COR-L47 (cell line): ENCODE measurements around the gene CENPF.

ENCODE experiments used
- DNase-seq: peaks from one replicate; lab custom pipeline; 2025; lab: John Stamatoyannopoulos, UW

The CENPF gene

DNA sequence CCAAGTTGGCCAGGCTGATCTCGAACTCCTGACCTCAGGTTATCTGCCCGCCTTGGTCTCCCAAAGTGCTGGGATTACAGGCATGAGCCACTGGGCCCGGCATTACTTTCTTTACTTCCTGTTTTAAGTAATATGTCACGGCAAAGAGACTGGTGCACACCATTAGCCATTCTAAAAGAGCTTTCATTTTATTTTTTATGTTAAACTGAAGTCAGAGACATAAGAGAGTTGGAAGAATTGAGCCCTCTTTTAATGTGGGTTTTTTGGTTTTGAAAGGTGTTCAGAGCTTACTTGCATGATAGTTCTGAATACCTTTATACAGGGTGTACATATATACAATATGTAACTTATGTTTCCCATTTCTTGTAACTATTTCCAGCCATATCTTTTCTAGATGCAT lies 14.3 kb downstream of the CENPF start:
- no peak for DNase-seq

DNA sequence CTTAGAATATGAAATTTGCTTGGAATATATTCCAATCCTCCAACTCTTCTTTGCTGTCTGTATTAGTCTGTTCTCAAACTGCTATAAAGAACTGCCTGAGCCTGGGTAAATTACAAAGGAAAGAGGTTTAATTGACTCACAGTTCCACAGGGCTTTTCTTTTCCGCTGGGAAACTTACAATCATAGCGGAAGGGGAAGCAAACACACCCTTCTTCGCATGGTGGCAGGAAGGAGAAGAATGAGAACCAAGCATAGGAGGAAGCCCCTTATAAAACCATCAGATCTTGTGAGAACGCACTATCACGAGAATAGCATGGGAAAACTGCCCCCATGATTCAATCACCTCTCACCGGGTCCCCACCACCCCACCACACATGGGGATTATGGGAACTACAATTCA lies 14.8 kb downstream of the CENPF start:
- DNase-seq, result no peak

DNA sequence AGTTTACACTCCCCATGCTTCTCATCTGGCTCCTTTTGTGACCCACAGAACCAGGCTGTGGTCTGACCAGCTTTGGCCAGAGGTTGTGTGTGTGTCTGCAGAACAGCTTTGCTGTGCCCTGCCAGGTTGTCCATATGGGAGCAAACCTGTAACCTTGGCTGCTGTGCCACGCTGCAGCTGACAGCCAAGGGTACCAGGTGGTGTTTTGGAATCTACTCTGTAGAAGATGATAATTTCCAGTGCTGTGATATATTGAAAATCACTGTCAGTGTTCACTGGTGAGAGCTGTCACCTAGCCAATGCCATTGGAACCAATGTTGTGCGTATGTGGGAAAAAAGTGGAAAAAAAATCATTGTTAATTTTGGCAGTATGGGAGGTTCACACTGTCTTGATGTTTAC lies 18.2 kb downstream of the CENPF start:
- DNase-seq, result no peak

DNA sequence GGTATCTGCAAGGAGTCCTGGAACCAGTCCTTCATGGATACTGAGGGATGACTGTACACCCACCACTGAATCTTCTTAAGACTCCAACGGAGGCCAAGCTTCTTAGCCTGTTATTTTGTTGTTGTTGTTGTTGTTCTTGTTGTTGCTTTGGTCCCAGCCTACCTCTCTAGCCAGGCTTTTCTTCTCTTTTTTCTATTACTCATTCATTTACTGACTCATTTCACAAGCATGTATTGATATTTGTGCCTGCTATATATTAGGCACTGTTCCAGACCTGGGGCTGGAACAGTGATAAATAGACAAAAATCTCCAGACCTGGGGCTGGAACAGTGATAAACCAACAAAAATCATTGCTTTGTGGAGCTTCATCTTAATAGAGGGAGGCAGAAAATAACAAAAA lies 20.4 kb downstream of the CENPF start:
- no peak for DNase-seq

DNA sequence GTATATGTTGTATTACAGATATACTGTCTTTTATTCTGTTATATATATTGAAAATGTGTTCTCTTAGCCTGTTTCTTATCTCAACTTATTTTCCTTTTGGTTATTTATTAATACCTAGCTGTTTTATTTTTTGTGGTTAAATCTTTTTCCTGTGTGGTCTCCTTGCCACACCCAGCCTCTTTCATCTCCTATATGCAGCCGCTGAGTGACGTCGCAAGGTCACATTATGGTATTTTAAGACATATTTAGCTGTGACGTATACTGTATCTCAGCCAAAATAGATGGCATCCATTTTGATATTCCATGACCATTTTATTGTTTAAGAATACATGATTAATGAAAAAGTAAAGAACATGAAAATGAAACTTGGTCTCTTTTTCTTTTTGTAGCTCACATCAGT lies 29.1 kb downstream of the CENPF start:
- no peak for DNase-seq

DNA sequence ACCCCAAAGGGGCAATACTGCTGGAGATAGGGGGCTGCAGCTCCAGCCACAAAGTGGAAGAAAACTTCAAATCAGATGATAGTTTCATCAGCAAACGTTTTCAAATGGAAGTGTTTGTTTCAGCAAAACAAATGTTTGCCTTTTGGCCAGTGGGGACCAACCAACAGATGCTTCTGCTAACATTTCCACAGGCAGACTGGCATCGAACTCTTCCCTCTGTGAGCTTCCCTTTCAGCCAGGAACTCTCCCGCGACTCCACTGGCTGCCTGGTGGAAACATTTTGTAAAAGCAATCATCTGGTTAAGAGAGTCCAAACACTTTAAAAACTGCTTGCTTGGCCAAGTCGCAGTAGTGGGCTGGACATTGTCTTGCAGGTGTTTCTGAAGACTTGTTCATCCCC lies 30.7 kb downstream of the CENPF start:
- DNase-seq, result no peak

DNA sequence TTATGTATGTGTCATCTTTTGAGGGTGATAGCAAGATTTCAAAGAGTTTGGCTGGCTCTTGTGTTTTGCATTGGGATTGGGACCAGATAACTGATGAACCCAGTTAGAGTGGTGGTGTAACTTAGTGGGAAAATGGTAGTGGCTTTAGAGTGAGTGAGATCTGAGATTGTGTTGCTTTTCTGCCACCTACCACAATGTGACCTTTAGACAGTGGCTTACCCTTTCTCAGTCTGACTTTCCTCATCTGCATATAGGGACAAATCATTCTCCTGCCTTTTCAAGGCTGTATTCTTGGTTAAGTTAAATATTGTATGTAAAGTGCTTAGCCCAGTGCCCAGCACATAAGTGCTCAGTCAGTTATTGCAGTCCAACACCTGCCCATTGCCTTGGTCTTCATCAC lies 31.3 kb downstream of the CENPF start:
- DNase-seq, result no peak

DNA sequence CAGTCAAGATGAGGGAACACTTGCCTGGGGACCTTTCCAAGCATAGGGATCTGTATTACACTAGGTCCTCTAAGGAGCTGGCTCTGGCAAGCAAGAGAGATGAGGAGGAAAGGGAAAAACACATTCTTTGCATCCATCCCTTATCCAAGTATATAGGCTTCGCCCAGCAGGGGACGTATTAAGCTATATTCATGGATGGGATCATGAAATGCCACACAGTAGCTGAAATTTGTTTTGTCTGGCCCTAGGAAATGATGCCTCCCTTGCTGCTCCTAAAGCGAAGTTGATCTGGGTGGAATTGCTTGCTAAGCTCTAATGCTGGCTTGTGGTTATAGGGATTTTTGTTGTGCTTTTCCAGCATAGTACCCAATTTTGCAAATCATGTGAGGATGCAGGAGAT lies 32.1 kb downstream of the CENPF start:
- DNase-seq, result no peak

DNA sequence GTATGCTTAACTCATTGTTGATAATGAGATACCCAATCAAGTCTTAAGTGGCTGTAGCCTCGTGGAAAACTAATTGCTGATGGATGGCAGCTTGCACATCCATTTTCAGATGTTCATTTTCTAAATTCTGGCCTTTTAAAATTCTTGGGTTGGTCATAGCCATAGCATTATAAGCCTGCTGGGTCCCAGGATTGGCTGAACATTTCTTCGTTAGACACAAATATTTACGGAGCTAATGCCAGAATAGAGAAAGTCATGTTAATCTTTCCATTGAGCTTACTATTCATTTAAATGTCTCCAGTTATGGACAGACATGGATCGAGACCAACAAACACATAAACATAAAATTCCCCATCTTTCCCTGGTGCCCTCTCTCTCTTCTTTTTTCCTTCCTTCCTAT lies 32.5 kb downstream of the CENPF start:
- no peak for DNase-seq

DNA sequence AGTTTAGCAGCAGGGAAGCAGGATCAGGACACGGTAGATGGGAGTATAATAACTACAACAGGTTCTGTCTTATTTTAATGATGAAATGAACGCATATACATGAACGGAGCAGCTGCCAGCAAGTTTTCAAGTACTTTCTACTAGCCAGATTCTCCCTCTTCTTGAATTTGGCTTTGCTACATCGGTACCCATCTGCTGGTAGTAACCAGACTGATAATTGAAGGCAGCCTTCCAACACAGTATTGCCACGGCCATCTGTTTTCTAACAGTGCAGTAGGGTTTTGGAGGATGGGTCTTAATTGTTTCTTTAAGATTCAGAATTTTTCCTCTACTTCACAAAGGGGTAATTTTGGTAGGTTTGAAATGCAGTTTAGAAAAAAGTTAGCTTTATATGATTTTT lies 33.4 kb downstream of the CENPF start:
- no peak for DNase-seq

DNA sequence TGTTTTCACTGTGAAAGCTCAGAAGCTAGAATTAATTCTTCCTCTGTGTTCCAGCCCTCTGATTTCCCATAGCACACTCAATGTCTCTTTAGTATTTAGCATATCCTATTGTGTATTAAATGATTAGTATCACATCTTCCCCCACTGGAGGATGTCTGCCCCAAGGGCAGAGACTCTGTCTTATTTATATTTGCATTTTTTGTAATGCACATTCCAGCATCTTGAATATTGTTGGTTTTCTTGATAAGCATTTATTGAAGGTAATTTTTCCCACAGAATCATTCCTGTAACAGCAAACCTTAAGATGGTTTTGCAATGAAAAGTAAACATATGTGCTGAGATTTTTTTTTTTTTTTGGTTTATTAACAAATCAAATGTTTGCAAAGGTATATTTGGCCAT lies 34.1 kb downstream of the CENPF start:
- DNase-seq, result no peak

DNA sequence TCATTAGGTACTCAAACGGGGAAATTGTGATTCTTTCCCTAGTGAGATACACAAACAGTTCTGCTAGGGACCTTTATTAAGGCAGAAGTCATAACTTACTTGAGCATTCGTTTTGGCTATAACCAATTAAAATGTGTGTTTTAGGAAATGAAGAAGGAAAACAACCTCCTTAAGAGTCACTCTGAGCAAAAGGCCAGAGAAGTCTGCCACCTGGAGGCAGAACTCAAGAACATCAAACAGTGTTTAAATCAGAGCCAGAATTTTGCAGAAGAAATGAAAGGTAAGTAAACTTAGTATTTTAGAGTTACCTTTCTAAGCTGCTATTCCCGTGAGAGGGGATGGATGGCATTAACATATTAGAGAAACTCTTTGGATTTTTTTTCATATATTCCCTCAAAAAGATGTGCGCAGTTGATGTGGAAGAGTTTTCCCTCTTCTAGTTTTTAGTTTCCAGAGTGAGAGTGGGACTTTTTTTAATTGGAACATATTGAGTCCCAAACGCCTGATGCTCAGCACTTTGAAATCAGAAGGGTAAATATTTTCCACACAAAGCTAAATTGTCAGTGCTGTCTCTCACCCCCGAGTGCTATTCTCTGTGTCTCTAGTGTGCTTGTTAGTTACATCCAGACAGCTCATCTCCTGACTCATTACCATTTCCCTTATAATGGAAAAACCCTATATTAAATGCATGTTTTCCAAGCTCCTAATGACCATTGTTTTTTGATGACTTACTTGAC lies 34.9 kb downstream of the CENPF start:
- DNase-seq, result no peak

DNA sequence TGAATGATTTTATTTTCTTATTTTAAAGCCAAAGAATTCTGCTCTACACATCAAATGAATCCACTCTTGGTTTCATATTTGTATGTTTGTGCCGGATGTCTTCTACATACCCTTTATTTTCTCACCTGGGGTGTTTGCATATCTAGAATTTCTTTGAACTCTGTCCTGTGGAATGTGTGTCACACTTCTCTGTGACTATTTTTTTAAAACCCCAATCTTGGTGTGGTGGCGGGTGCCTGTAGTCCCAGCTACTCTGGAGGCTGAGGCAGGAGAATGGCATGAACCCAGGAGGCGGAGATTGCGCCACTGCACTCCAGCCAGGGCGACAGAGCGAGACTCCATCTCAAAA lies 35.4 kb downstream of the CENPF start:
- no peak for DNase-seq

DNA sequence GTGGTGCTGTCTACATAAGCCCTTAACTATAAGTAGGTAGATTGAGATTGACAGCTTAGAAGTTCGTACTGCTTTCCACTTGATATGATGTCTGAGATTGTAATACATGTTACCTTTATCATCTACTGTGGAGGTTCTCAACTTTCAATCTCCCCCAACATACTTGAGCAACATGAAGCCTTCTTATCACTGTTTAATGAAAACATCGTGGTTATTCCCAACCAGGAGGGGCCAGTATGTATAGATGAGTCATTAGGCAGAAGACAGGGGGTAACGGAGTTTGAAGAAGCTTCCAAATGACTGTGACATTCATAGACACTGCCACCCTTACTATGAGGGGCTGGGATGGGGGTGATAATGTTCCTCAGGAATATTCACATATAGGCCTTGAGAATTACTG lies 36.0 kb downstream of the CENPF start:
- DNase-seq, result no peak

DNA sequence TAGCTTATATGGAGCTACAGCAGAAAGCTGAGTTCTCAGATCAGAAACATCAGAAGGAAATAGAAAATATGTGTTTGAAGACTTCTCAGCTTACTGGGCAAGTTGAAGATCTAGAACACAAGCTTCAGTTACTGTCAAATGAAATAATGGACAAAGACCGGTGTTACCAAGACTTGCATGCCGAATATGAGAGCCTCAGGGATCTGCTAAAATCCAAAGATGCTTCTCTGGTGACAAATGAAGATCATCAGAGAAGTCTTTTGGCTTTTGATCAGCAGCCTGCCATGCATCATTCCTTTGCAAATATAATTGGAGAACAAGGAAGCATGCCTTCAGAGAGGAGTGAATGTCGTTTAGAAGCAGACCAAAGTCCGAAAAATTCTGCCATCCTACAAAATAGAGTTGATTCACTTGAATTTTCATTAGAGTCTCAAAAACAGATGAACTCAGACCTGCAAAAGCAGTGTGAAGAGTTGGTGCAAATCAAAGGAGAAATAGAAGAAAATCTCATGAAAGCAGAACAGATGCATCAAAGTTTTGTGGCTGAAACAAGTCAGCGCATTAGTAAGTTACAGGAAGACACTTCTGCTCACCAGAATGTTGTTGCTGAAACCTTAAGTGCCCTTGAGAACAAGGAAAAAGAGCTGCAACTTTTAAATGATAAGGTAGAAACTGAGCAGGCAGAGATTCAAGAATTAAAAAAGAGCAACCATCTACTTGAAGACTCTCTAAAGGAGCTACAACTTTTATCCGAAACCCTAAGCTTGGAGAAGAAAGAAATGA lies 37.6 kb downstream of the CENPF start:
- no peak for DNase-seq

DNA sequence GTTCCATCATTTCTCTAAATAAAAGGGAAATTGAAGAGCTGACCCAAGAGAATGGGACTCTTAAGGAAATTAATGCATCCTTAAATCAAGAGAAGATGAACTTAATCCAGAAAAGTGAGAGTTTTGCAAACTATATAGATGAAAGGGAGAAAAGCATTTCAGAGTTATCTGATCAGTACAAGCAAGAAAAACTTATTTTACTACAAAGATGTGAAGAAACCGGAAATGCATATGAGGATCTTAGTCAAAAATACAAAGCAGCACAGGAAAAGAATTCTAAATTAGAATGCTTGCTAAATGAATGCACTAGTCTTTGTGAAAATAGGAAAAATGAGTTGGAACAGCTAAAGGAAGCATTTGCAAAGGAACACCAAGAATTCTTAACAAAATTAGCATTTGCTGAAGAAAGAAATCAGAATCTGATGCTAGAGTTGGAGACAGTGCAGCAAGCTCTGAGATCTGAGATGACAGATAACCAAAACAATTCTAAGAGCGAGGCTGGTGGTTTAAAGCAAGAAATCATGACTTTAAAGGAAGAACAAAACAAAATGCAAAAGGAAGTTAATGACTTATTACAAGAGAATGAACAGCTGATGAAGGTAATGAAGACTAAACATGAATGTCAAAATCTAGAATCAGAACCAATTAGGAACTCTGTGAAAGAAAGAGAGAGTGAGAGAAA lies 38.4 kb downstream of the CENPF start:
- DNase-seq, result no peak

DNA sequence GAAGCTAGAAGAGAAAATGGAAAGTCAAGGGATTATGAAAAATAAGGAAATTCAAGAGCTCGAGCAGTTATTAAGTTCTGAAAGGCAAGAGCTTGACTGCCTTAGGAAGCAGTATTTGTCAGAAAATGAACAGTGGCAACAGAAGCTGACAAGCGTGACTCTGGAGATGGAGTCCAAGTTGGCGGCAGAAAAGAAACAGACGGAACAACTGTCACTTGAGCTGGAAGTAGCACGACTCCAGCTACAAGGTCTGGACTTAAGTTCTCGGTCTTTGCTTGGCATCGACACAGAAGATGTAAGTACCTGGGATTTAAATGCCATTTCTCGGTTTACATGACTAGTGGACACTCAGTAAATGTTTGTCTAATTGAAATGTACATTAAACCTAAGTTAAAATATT lies 40.0 kb downstream of the CENPF start:
- no peak for DNase-seq

DNA sequence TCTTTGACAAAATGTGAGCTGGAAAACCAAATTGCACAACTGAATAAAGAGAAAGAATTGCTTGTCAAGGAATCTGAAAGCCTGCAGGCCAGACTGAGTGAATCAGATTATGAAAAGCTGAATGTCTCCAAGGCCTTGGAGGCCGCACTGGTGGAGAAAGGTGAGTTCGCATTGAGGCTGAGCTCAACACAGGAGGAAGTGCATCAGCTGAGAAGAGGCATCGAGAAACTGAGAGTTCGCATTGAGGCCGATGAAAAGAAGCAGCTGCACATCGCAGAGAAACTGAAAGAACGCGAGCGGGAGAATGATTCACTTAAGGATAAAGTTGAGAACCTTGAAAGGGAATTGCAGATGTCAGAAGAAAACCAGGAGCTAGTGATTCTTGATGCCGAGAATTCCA lies 42.7 kb downstream of the CENPF start:
- DNase-seq, result no peak

DNA sequence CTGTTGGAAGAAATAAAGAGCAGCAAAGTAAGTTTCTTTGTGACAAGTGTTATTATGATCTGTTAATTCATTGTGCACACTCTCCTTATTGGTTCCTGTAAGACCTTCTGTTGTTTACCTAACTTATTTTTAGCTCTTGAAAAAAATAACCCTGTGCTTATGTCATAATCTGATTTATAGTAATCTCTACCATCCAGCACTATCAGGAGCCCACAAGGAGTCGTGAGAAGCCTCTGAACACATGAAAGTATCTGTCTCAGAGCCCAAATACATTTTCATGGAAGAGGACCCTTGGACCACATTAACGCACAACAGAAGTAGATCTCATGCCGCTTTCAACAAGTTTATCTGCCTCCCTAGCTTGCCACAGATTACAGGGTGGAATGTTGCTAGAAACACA lies 45.8 kb downstream of the CENPF start:
- DNase-seq, result no peak

DNA sequence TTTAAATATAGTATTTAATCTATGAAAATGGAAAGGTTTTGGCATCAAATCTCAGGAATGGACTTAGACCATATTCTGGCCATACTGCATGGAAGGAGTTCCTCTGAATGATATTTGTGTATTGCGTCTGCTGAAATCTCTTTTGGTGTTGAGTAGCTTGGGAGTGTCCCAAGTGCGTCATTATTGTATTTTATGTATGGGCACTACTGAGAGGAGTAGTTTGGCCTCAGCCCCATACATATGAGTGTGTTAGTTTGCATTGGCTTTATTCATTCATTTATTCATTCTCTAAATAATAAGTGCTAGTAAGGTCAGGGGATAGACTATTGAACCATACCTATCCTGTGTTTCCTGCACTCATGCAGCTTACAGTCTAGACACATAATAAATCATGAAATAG lies 46.6 kb downstream of the CENPF start:
- DNase-seq, result no peak

DNA sequence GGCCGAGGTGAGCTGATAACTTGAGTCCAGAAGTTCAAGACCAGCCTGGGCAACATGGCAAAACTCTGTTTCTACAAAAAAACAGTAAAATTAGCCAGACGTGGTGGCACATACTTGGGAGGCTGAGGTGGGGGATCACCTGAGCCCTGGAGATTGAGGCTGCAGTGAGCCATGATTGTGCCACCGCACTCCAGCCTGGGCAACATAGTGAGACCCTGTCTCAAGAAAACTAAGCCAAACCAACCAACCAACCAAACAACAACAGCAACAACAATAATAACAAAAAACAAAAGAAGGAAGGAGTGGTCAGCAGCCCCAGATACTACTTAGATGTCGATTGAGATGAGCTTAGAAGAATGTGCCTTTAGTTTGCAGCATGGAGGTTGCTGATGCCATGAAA lies 47.7 kb downstream of the CENPF start:
- DNase-seq, result no peak

DNA sequence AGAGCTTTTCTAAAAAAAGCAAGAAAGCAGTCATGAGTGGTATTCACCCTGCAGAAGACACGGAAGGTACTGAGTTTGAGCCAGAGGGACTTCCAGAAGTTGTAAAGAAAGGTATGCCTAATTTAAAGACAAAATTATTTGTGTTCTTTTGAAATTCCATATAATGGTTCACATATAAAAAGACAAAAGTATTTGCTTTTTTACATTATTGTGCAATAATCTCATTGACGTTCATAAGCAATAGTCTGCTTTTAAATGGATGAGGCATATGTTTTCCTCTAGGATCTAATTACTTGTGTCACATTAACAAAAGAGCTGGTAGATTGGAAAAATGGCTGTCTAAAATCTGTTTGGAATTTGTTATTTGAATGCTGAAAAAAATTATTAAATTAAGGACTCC lies 54.3 kb downstream of the CENPF start:
- no peak for DNase-seq

DNA sequence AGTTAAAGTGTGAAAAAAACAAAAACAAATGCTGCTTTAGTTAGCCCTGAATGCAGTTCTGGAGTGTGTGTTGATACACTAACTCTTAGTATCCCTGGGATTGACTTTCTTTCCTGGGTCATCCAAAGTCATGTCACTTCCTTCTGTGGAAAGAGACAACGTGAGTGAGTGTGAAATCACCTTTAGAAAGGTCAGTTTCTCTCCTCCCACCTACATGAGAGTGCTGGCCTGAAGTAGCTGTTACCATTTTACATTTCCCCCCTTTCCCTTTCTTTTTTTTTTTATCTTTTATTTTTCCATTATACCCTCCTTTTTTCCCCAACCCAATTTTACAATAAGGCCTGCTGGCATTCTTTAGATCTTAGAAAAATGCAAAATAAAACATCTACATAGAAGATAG lies 55.2 kb downstream of the CENPF start:
- no peak for DNase-seq
